Keratinocyte (primary cell): ENCODE measurements around the gene CLRN3. TPM values are rescaled to one million over a fixed set of nuclear protein-coding genes. Genes with fewer than 3 reads are reported as not detected.

ENCODE experiments used
- DNase-seq: peaks from one replicate; pipeline ENCODE4 v3.0.0-alpha.2; 2011; ENCODE audit warnings: low read depth, missing footprints, low spot score
- FAIRE-seq: peaks from 2 replicates; lab custom pipeline; 2011; peaks lifted over from hg19 to GRCh38; lab: Jason Lieb, UNC
- H2AFZ ChIP-seq: 2 replicates; pipeline ENCODE4 v1.6.0; 2012; ENCODE audit warnings: low read length, control low read depth, inconsistent platforms; ENCODE audit not compliant: control insufficient read depth
- H3K27ac ChIP-seq: 2 replicates; pipeline ENCODE4 v1.5.1; 2011; ENCODE audit warnings: low read length; ENCODE audit not compliant: control insufficient read depth, insufficient read depth
- H3K27me3 ChIP-seq: 3 replicates; pipeline ENCODE4 v1.6.0; 2011; ENCODE audit warnings: low read length; ENCODE audit not compliant: control insufficient read depth, insufficient read depth; ENCODE audit errors: extremely low read depth
- H3K36me3 ChIP-seq, 2 experiments: 2 replicates in 1 of 2; 3 replicates in 1 of 2; pipeline ENCODE4 v1.5.1; 2011; ENCODE audit warnings: low read length in 2 of 2, mild to moderate bottlenecking in 1 of 2; ENCODE audit not compliant: control insufficient read depth in 2 of 2, insufficient read depth in 2 of 2; ENCODE audit errors: extremely low read depth in 1 of 2
- H3K4me1 ChIP-seq: 3 replicates; pipeline ENCODE4 v1.5.1; 2011; ENCODE audit warnings: low read length; ENCODE audit not compliant: control insufficient read depth, insufficient read depth; ENCODE audit errors: extremely low read depth
- H3K4me2 ChIP-seq: 3 replicates; pipeline ENCODE4 v1.6.0; 2011; ENCODE audit warnings: low read depth, low read length; ENCODE audit not compliant: control insufficient read depth, insufficient read depth; ENCODE audit errors: extremely low read depth
- H3K4me3 ChIP-seq, 3 experiments: fragments of 200-600 bp in 1 of 3; sonication (generic) in 1 of 3; 2 replicates in 2 of 3; 3 replicates in 1 of 3; pipeline ENCODE4 v1.5.1; 2011 to 2016; ENCODE audit warnings: low read length in 3 of 3, mild to moderate bottlenecking in 3 of 3, control low read depth in 2 of 3, inconsistent platforms in 1 of 3, low read depth in 1 of 3, mixed read lengths in 1 of 3, mixed run types in 1 of 3, moderate library complexity in 1 of 3; ENCODE audit not compliant: control insufficient read depth in 2 of 3, insufficient read depth in 2 of 3; ENCODE audit errors: extremely low read depth in 1 of 3
- H3K79me2 ChIP-seq: 2 replicates; pipeline ENCODE4 v1.6.0; 2012; ENCODE audit warnings: low read length; ENCODE audit not compliant: control insufficient read depth, insufficient read depth
- H3K9ac ChIP-seq: 3 replicates; pipeline ENCODE4 v1.6.0; 2011; ENCODE audit warnings: low read length; ENCODE audit not compliant: control insufficient read depth, insufficient read depth; ENCODE audit errors: extremely low read depth
- H3K9me1 ChIP-seq: 3 replicates; pipeline ENCODE4 v1.6.0; 2011; ENCODE audit warnings: low read length; ENCODE audit not compliant: control insufficient read depth, insufficient read depth; ENCODE audit errors: extremely low read depth
- H3K9me3 ChIP-seq: 2 replicates; pipeline ENCODE4 v1.5.1; 2012; ENCODE audit warnings: low read depth, low read length; ENCODE audit not compliant: control insufficient read depth
- H4K20me1 ChIP-seq: 3 replicates; pipeline ENCODE4 v1.6.0; 2011; ENCODE audit warnings: low read length; ENCODE audit not compliant: control insufficient read depth, insufficient read depth; ENCODE audit errors: extremely low read depth
- EZH2 ChIP-seq: IDR thresholded peaks from one replicate; pipeline ENCODE4 v1.6.1; 2012; ENCODE audit warnings: inconsistent platforms, mild to moderate bottlenecking, low read length, moderate library complexity
- dilution Hi-C: fragments of 300-500 bp; cut with MboI; formaldehyde crosslinking; loops from one replicate; pipeline ENCODE4 v1.7.0; 2020; ENCODE audit warnings: low sequenced_read_pairs; ENCODE audit not compliant: extremely low pct_ligation_motif_present
- polyA plus RNA-seq, 5 experiments: library from polyadenylated mRNA; depleted of rRNA in 3 of 5; stranded (reverse) in 3 of 5; stranded (forward) in 1 of 5; unstranded in 1 of 5; fragments of >200 nt; gene quantifications; 1 replicate in 1 of 5; 2 replicates in 3 of 5; 3 replicates in 1 of 5; pipeline versions ENCODE4 v1.2.1 to v1.2.3, GENCODE V29; 2011 to 2012; ENCODE audit warnings: missing spikeins in 2 of 5, low read depth in 1 of 5, low replicate concordance in 1 of 5
- TF ChIP-seq, protein P1 (sequence below), 3 experiments: IDR thresholded peaks in 1 of 3; conservative IDR thresholded peaks in 1 of 3; optimal IDR thresholded peaks in 1 of 3; 2 replicates in 2 of 3; 3 replicates in 1 of 3; pipeline versions ENCODE3 to v1.5.1; 2011; ENCODE audit warnings: low read length in 3 of 3, mild to moderate bottlenecking in 3 of 3, moderate library complexity in 2 of 3, control low read depth in 1 of 3, inconsistent platforms in 1 of 3; ENCODE audit not compliant: insufficient read depth in 2 of 3; ENCODE audit errors: extremely low read depth in 1 of 3

CLRN3 gene
- polyA plus RNA-seq, 1 donor (not counting 4 experiments of a cell fraction or from before 2014, with no cell fraction given), result not detected

DNA sequence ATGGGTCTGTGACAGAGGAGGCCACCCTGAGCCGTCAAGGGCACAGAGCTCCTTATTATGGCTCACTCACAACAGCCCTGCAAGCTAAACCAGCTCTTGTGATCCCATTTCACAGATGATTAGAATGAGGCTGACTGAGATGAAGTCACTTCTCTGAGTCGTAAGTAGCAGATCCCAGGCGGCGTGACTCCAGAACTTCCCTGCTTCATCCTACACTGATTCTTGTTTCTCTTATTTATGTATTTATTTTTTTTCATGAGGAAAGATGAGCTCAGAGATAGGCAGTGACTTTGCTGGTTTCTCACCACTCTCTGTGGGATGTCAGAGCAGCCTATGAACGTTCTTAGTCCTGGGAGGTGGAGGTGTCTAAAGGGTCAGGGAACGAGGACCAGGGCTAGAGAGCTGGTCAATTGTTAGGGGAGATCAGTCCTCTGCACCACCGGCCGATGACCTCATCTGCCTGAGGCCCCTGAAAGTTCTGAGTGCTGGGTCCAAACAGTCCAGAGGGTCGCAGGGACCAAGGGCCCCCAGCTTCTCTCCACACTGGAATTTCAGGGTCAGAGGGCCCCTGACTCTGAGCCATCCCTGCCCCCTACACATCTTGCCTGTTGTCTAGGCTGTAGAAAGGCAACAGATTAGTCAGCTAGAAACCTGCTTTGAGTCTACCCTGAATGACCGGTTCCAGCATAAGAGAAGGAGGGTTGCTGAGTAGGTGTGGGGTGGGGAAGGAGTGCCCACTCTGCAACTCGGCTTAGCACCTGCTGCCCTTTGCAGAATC lies 17.9 kb downstream of the CLRN3 start:
- H4K20me1 ChIP-seq, result no peaks in the 10 kb centered on the region
- DNase-seq, result no peak
- H3K79me2 ChIP-seq, result no peaks in the 10 kb centered on the region
- no peaks in the 10 kb centered on the region for H3K27me3 ChIP-seq
- dilution Hi-C loops, result no loop called here
- no peak overlapping the region for H3K4me2 ChIP-seq
- no peaks in the 10 kb centered on the region for H3K4me1 ChIP-seq
- no peak overlapping the region for H2AFZ ChIP-seq
- TF ChIP-seq EZH2, result no peak
- TF ChIP-seq, protein P1, sequence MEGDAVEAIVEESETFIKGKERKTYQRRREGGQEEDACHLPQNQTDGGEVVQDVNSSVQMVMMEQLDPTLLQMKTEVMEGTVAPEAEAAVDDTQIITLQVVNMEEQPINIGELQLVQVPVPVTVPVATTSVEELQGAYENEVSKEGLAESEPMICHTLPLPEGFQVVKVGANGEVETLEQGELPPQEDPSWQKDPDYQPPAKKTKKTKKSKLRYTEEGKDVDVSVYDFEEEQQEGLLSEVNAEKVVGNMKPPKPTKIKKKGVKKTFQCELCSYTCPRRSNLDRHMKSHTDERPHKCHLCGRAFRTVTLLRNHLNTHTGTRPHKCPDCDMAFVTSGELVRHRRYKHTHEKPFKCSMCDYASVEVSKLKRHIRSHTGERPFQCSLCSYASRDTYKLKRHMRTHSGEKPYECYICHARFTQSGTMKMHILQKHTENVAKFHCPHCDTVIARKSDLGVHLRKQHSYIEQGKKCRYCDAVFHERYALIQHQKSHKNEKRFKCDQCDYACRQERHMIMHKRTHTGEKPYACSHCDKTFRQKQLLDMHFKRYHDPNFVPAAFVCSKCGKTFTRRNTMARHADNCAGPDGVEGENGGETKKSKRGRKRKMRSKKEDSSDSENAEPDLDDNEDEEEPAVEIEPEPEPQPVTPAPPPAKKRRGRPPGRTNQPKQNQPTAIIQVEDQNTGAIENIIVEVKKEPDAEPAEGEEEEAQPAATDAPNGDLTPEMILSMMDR (optimal IDR thresholded peaks at IDR 0.05 in 1 of 3, IDR thresholded peaks at IDR 0.05 in 1 of 3, conservative IDR thresholded peaks at IDR 0.05 in 1 of 3; ENCODE audit: extremely low read depth in 1 of 3, insufficient read depth in 2 of 3, low read length in 3 of 3), result no peak
- no peak for FAIRE-seq
- no peaks in the 10 kb centered on the region for H3K36me3 ChIP-seq
- no peak overlapping the region for H3K4me3 ChIP-seq
- H3K9me1 ChIP-seq, result no peaks in the 10 kb centered on the region
- no peak overlapping the region for H3K27ac ChIP-seq
- no peak overlapping the region for H3K9ac ChIP-seq
- no peaks in the 10 kb centered on the region for H3K9me3 ChIP-seq

DNA sequence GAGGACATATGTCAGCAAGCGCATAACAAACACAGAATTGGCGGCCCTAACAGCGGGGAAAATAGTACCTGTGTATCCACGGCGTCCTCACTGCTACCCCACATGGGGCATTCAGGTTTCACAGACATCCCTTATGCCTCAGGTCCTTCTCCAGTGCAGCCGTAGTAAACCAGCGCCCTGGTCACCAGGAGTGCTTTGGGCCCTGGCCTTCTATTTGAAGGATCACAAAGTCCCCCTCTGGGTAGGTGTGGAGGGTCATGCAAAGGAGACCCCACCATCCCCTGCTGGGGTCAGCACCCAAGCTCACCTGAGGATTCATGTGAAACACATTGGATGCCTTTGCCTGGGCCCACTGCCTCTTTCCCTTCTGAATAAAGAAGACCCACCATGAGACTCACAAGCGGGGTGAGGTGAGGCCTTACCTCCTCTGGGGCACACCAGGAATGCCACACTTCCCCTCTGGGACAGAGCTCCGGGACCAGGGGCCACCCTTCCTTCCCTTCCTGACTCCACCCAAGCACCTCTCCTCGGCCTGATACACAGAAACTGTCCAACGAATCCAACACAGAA lies 18.8 kb downstream of the CLRN3 start:
- Histone ChIP-seq H3K4me3 (no peak overlapping the region), H3K4me2 (no peak overlapping the region)
- DNase-seq, result no peak

More for the DNA sequence above, 18.8 kb downstream of the CLRN3 start:
- H3K4me1 ChIP-seq, result no peaks in the 10 kb centered on the region
- H3K9me3 ChIP-seq, result no peaks in the 10 kb centered on the region
- H3K9ac ChIP-seq, result no peak overlapping the region
- no peaks in the 10 kb centered on the region for H3K9me1 ChIP-seq
- dilution Hi-C loops, result no loop called here
- H3K79me2 ChIP-seq, result no peaks in the 10 kb centered on the region
- H4K20me1 ChIP-seq, result no peaks in the 10 kb centered on the region
- no peak overlapping the region for H3K27ac ChIP-seq
- no peaks in the 10 kb centered on the region for H3K36me3 ChIP-seq
- no peaks in the 10 kb centered on the region for H3K27me3 ChIP-seq
- no peak for FAIRE-seq
- TF ChIP-seq, protein P1 (optimal IDR thresholded peaks at IDR 0.05 in 1 of 3, IDR thresholded peaks at IDR 0.05 in 1 of 3, conservative IDR thresholded peaks at IDR 0.05 in 1 of 3; ENCODE audit: extremely low read depth in 1 of 3, insufficient read depth in 2 of 3, low read length in 3 of 3), result no peak
- no peak for TF ChIP-seq EZH2
- no peak overlapping the region for H2AFZ ChIP-seq
